T47D (cell line): Measurements from ENCODE around the gene HIPK2.

Experiments used
- DNase-seq, 2 experiments: peaks; one replicate each; pipeline versions ENCODE4 v3.0.0 to v3.0.0-alpha.2; 2011 to 2012; ENCODE audit warnings: low read depth in 1 of 2, low spot score in 1 of 2
- JUND ChIP-seq: IDR thresholded peaks from 2 replicates; pipeline ENCODE4 v1.6.1; 2012; ENCODE audit warnings: low read depth
- in situ Hi-C: cut with HindIII; loops from 2 replicates; pipeline ENCODE4 v1.10.0; 2016; ENCODE audit warnings: low sequenced_read_pairs, low pct_unique_long_range_greater_than_20kb

The HIPK2 gene

DNA sequence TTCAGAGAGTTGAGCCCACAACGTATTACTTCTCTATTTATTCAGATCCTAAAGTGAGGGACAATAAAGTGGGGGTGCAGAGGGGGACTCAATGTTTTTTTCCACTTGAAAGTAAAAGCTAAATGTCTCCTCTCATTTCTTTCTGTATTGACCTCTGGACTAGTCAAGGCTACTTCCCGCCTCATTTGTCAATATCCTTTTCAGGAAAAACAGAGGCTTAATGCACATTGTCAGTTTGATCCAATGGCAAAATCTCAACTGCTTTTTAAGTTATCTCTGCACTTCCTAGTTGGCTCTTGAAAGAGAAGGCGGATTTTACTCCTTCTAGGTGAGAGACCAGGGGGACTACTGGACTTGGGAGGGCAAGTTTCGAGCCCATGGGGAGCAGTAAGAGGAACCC lies 56.4 kb downstream of the HIPK2 start:
- TF ChIP-seq JUND = no peak
- no peak for DNase-seq
- in situ Hi-C loops = no loop called here

DNA sequence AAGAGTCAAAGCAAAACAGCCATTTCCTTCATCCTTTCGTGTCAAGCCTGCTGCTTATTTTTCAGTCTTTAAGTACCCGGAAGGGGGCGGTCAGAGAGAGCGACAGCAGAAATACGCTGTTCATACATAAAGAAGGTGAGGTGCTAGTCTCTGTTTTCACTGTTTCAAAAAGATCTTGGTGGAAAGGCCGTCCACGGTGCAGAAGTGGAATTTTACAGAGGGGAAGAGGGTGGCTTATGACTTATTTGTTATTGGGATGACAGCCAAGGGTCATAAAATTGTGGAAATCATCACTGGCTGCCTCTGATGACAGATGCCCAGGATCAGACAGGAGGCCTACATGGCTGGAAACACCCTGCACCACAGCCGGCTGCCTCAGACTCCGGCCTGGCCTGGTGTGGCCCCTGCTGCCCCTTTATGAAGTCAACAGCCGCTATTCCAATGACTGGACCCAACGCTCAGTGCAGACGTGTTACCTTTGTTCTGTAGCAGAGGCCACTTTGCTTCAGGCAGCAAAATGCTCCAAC lies 57.0 kb downstream of the HIPK2 start:
- TF ChIP-seq JUND = no peak
- in situ Hi-C loops = no loop called here

DNA sequence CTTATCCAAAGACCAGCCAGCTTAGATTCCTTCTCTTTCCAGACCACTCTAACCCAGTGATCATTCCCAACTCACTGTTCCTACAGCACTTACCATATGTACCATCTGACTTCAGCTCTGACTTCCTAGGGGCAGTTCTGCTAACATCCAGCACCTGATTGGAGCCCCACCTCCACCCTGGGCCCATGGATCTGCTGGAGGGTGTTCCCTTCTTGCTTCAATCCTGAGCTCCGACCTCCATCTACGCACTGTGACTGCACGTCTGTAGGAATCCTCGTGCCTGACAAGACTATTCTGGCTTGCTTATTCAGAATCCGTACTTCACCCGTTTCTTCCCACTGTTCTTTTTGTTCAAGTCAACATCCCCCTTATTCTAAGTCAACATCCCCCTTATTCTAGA lies 57.6 kb downstream of the HIPK2 start:
- DNase-seq = no peak
- in situ Hi-C loops = no loop called here
- no peak for TF ChIP-seq JUND

More for the DNA sequence above, 57.0 kb downstream of the HIPK2 start:
- no peak for DNase-seq

DNA sequence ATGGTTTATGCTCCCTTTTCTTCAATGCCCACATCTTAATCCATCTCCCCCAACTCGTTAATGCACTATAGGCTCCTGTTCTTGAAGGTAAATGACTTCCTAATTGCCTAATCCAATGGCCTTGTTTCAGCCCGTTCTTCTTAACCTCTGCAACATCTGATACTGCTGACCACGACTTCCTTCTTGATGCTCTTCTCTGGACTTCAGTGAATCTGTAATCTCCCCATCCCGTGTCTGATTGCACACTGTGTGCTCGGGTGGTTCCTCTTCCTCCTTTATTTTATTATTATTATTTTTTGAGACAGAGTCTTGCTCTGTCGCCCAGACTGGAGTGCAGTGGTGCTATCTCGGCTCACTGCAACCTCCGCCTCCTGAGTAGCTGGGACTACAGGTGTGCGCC lies 58.9 kb downstream of the HIPK2 start:
- in situ Hi-C loops = no loop called here
- TF ChIP-seq JUND = no peak

DNA sequence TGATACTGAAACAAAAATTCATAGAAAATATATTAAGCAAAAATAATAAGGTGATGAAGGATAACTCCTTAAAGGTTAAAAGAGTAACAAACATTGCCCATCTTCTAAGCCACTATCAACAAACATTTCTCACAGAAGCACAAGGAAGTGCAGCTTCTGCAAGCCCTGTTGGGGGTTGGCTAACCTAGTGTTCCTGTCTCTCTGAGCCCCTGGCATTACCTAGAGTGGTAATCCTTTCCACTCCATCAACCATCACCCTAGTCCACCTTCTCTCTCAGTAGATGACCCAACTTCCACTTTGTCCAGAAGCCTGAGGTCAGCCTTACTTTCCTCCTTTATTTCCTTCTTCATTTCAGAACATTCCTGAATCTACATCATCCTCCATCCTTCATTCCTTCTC lies 59.7 kb downstream of the HIPK2 start:
- in situ Hi-C loops = no loop called here
- DNase-seq = no peak
- no peak for TF ChIP-seq JUND

More for the DNA sequence above, 58.9 kb downstream of the HIPK2 start:
- DNase-seq = no peak

DNA sequence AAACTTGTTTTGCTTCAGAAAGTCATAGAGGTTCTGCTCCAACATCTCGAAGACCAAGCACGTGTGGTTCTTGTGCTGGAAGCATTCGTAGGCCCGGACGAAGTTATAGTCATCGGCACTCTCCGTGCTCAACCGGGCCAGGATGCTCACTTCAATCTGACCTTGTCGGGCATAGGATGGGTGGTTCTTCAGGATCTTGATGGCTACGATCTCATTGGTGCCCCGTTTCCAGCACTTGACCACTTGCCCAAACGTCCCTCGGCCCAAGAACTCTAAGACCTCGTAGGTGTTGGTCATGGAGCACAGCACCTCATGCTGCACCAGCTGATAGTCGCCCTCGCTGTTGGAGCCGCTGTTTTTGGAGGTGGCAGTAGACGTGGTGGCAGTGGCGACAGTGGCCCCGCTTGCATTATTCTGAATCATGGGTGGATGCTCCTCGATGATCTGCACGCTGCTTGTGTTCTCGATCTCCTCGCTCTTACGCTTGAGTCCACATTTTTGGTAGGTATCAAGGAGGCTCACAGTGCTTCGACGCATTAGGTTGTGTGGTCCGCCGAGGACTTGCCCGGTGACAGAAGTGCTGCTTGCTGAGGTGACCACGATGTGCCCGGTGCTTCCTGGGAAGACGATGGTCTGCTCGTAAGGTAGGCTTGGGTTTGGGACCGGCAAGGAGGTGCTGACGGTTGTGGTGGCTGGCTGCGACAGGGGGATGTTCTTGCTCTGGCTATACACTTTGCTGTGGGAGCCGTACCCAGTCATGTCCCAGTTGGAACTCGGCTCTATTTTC lies 61.4 kb downstream of the HIPK2 start:
- TF ChIP-seq JUND = no peak
- in situ Hi-C loops = no loop called here
- no peak for DNase-seq

DNA sequence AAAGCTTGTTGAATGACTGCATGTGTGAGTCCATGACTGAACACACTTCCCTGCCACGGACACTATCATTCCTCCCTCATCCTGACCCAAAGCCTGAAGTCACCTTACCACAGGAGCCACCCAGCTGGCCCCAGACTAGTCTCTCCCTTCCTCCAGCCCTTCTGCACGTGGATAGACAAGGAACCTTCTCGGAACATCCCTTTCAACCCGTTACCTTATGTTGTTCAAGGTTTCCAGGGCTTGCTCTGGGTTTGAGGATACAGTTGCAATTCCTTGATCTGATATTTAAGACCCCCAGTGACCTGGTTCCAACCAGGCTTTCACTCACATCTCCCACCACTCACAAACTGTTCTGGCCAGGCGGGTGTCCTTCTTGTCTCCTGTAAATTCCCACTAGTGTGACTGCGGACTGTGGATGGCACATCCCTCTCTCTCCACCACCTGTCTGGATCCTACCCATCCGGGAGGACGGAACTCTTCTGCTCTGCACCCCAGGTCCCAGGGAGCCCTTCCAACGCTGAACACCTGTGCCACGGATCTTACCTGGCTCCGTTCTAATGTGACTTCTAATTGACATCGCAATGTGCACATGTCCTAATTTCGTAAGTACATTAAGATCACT lies 62.5 kb downstream of the HIPK2 start:
- no peak for DNase-seq
- in situ Hi-C loops = no loop called here
- no peak for TF ChIP-seq JUND

DNA sequence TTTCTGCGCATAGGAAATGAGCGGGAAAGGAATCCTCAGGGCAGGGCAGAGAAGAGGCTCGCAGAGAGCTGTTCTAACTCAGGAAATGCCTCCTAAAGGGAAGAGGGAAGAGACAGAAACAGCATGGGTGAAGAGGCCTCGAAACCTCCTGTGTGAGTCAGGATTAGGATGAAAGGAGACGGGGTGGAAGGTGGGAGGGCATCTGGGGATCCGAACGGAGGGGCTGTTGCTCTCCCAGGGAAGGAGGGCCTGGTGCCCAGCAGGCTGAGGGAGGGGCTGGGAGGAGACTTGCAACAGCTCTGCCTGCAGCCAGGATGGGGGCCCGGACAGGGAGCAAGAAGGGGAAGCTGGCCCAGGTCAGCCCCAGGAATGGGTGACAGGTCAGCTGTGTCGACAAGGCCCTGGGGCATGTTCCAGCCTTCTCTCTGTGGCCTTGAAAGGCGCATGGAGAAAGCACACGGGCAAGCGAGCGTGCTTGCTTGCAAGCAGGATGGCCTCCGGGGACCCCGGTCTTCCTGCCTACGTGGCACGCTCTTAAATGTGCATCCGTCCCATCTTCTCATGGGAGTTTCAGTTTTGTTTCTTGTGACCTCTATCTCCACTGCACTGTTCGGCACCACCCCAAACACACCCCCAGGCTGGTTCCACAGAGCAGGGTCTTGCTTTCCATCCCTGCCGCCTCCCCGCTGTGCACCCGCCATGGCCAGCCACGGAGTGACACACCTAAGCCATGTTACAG lies 63.5 kb downstream of the HIPK2 start:
- no peak for TF ChIP-seq JUND
- DNase-seq = no peak
- in situ Hi-C loops = no loop called here

DNA sequence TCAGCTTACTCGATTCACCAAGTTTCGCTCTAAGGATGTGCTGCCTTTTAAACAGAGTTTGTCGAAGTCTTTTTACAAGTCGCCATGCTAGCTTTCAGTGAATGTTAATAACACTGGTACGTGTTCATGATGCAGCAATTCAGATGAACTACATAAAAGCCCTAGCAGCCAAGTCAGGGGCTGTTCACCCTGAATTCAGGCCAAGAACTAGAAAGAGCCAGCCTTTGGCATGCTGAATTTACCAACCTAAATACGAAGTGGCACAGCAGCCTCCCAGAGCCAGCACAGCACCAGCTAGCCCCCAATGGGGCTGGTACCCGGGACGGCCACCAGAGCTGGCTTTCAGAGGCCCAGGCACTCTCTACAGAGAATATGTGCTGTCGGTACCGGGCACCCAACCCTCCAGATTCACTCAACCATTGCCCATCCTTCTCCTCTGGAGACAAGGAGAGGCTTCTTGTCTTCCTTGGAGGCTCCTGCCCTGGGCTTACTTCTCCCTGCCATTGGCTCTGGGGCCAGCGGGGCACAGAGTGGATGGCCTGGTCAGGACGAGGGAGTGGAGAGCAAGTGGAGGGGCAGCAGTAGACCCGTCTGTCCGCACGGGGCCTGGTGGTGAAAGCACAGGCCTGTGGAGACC lies 64.2 kb downstream of the HIPK2 start:
- in situ Hi-C loops = no loop called here
- DNase-seq = no peak
- TF ChIP-seq JUND = no peak

DNA sequence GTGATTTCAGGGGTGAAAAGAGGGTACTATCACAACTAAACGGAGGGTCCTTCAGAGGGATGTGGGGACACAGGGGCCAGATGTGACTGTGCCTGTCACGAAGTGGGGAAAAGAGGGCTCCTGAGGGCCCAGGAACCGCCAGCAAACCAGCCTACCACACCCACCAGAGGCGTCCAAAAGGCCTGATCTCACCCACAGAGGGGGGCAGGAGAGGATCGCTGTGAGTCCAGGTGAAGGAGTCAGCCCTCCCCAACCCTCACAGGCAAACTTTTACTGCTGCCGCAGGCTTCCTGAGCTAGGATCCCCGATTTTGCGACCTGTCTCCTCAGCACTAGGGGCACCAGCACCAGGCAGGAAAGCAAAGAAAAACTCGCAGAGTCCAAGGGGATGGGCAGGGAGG lies 64.7 kb downstream of the HIPK2 start:
- TF ChIP-seq JUND = no peak
- DNase-seq = no peak
- in situ Hi-C loops = no loop called here

DNA sequence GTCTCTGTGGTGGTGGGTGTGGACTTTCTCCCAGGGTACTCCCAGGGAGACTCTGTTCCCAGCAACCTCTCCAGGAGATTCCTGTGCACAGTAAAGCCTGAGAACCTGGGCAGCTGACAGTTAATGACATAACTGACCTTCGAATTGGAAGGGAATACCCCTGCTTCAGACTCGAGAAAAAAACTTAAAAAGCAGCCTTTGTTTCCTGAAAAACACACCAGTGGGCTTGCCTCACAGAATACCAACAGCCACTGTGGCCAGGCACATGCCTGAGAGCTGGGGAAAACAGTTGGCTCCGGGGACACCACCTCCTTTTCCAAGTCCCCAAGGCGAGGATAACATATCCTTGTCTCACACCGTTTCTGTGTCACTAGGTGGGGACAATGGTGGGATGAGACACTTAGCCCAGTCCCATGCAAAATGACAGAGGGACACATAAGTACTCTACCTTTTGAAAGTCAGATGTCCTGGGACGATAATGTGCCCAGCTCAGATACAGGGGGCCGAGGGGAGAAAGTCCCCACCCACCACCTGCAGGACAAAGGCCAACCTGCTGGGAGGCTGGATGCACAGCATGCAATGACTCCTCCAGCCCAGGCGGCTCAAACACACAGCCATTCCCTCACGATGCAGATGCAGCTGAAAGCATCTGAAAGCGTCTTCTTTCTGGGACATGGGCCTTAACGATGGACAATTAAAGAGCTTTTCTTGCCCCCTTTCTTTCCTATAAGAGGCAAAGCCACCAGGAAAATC lies 65.6 kb downstream of the HIPK2 start:
- no peak for DNase-seq
- in situ Hi-C loops = no loop called here
- no peak for TF ChIP-seq JUND

DNA sequence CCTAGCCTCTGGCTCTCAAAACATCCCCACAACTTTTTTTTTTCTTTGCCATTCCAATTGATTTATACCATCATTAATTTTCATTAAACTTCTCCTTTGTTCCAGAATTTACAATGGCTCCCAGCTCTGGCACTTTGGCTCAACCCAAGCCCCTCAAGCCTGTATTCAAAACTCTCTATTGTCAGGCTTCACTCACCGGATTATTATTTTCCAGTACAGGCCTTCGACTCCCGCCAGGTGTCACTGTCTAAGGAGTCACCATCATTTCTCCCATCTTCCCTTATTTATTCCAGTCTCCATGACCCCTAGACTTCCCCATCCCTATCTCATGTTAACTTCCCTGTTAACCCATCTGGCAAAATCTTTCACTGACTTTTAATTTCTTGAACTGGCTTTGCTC lies 67.8 kb downstream of the HIPK2 start:
- DNase-seq = no peak
- in situ Hi-C loops = no loop called here
- no peak for TF ChIP-seq JUND
